ENCODE results near the gene CDH6.

GRCh38 chr5:31247381-31247780, 53.9 kb downstream of the CDH6 start:
- TF ChIP-seq, protein P1, sequence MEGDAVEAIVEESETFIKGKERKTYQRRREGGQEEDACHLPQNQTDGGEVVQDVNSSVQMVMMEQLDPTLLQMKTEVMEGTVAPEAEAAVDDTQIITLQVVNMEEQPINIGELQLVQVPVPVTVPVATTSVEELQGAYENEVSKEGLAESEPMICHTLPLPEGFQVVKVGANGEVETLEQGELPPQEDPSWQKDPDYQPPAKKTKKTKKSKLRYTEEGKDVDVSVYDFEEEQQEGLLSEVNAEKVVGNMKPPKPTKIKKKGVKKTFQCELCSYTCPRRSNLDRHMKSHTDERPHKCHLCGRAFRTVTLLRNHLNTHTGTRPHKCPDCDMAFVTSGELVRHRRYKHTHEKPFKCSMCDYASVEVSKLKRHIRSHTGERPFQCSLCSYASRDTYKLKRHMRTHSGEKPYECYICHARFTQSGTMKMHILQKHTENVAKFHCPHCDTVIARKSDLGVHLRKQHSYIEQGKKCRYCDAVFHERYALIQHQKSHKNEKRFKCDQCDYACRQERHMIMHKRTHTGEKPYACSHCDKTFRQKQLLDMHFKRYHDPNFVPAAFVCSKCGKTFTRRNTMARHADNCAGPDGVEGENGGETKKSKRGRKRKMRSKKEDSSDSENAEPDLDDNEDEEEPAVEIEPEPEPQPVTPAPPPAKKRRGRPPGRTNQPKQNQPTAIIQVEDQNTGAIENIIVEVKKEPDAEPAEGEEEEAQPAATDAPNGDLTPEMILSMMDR (IDR thresholded peaks at IDR 0.05; ENCODE audit: borderline replicate concordance, extremely low read depth, low read length, poor library complexity, severe bottlenecking), result no peak
- no peak for TF ChIP-seq EZH2 (IDR thresholded peaks at IDR 0.05; ENCODE audit: borderline replicate concordance, low read depth, low read length, severe bottlenecking)

Measured in DND-41 (cell line).